Measurements from ENCODE around the gene INSYN2B.

- no peak for TF ChIP-seq CTCF (IDR thresholded peaks at IDR 0.05; ENCODE audit: low read depth, low read length)
- TF ChIP-seq EZH2phosphoT487 (IDR thresholded peaks at IDR 0.05; ENCODE audit: low read depth) = no peak
These were observed 128.9 kb downstream of the INSYN2B start for GRCh38 chr5:169851321-169851850.
